ENCODE results near the gene DPH5.

DPH5 gene

DNA sequence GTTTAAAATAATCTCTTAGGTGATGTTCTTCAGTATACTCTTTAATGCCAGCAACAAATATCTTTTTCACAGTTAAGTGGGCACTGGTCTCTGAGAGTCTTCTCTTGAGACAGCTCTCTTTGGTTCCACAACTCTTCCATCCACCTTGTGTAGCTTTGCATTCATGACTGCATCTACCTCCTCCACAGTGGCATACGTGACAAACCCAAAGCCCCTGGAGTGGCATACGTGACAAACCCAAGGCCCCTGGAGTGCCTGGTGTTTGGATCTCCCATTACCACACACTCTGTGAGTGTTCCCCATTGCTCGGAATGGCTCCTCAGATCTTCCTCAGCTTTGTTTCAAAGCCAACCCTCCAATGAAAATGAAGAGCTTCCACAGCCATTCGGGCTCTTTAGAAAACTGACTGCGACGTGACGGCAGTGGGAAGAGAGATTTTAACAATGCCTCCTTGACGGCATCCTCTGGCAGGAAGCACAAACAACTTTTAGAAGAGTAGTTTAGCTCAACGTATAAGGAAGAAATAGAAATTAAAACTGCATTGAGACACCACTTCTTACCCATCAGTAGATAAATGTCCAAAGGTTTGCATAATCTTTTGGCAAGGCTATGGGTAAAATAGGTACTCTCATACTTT lies 83.9 kb downstream of the DPH5 start:
- no peak for DNase-seq (ENCODE audit: low read depth)

DNA sequence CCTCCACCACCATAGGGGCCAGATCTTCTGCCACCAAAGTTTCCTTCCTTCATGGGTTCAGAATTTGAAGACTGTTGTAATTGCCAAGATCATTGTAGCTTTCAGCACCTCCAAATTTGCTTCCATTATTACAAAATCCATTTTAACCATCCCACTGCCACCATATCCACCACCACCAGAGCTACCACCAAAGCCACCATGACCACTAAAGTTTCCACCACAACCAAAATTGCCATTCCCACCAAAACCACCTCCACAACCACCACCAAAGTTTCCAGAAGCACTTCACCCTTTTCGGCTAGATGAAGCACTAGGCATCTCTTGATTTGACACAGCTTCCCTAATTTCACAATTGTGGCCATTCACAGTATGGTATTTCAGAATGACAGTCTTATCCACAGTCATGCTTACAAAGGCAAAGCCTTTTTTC lies 84.5 kb downstream of the DPH5 start:
- DNase-seq (ENCODE audit: low read depth) = peak; percentile 15

Data from activated T-cell treated with anti-CD3 and anti-CD28 coated beads for 24 hours (primary cell).